ENCODE results near the gene RNASE2.
"Not testable (repeated sequence)": the region's sequence is repeated elsewhere in the genome, so short reads cannot be mapped to it uniquely, and the experiment has no call there.

RNASE2 gene

GRCh38 chr14:20954736-20955537, at the start of gene RNASE2:
RNASE2 (plus strand) TSS chr14:20955487; CDS start chr14:20955772, 285 bp downstream.
- not testable (repeated sequence) for DNase-seq (ENCODE audit: low read depth in 1 of 2, low spot score in 1 of 2)

DNA sequence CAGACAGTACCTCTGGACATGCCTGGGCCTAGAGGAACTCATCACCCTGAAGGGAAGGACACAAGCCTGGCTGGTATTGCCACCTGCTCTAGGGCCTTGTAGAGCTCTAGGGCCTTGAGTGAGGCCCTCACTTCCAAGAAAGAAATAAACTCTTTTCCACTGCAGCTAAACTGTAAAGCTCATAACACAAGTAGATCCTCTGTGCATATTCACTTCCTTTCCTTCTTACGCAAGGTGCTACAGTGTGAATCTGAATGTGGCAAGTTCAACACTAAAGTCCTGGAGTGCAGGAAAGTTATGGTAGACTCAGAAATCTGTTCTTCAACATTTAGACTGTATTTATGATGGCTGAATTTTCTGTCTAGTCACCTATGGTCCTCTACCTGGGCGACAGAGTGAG, 49.6 kb upstream of the RNASE2 start:
- no peak for DNase-seq (ENCODE audit: low read depth in 1 of 2, low spot score in 1 of 2)

- DNase-seq (ENCODE audit: low read depth in 1 of 2, low spot score in 1 of 2), result no peak
Measured at GRCh38 chr14:20907214-20907613, 48.1 kb upstream of the RNASE2 start.

GRCh38 chr14:20910822-20911221, 44.5 kb upstream of the RNASE2 start:
- not testable (repeated sequence) for DNase-seq (ENCODE audit: low read depth in 1 of 2, low spot score in 1 of 2)

DNA sequence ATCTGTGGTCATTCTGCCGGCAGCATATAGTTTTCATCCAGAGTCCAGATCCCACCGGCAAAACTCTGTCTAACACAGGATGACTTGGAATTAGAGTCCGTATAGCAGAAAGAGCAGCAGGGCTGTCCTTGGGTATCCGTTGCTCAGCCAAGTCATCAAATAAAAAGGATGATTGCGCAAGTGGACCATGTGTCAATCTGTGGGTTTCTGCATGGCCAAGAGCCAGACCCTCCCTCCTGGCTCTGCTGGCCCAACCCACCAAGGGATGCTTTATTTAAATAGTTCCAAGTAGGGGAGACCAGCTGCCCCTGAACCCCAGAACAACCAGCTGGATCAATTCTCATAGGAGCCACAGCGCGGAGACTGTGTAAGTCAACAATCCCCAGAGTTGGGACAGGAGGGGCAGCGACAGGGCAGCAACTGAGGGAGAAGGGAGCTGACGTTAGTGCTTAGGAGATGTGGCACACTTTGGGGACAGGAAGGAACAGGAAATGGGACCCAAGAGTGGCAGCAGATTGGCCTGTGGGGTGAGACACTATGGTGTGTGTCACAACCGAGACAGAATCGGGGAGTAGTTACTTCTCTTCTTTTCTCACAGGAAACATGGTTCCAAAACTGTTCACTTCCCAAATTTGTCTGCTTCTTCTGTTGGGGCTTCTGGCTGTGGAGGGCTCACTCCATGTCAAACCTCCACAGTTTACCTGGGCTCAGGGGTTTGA, 36.1 kb upstream of the RNASE2 start:
- DNase-seq (ENCODE audit: low read depth in 1 of 2, low spot score in 1 of 2), result not testable (repeated sequence)

DNA sequence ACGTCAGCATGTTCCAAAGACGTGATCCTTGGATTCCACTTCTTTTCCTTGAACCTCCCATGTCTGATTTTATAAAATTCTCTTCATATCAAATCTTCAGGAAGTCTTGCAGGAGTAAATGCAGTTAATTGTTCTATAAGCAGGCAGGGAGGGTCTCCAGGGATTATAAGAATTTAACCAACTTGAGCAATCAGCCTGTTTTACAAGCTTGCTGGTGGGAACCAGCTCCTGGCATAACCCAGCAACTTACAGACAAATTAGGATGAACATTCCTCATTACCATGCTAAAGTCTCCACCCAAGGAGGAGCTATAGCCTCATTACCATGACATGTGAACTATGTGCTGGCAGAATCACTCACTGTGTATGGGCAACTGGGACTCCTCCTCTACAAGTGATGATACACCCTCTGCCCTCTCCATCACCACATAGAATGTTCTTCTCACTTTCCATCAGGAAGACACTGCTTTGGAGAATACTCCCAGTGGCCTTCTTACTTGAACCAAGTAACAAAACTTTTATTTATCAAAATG, 31.5 kb upstream of the RNASE2 start:
- DNase-seq (ENCODE audit: low read depth in 1 of 2, low spot score in 1 of 2), result not testable (repeated sequence)

- DNase-seq (ENCODE audit: low read depth in 1 of 2, low spot score in 1 of 2), result peak in 1 of 2 donors; percentile 1
Measured at GRCh38 chr14:20934148-20934762, 21.0 kb upstream of the RNASE2 start.

- DNase-seq (ENCODE audit: low read depth in 1 of 2, low spot score in 1 of 2), result no peak
Measured at GRCh38 chr14:20935303-20935984, 19.8 kb upstream of the RNASE2 start.

DNA sequence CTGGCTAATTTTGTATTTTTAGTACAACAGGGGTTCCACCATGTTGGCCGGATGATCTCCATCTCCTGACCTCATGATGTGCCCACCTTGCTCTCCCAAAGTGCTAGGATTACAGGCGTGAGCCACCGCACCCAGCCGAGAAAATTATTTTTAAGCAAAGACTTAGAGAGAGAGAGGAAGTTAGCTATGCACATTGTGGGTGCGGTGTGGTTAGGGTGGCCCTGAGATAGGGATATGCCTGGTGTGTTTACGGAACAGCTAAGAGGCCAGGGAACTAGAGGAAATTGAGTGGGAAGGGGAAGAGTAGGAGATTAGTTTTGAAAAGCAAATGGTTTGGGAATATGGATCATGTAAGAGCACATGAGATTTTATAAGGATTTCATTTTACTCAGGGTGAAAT, 10.1 kb upstream of the RNASE2 start:
- not testable (repeated sequence) for DNase-seq (ENCODE audit: low read depth in 1 of 2, low spot score in 1 of 2)

DNA sequence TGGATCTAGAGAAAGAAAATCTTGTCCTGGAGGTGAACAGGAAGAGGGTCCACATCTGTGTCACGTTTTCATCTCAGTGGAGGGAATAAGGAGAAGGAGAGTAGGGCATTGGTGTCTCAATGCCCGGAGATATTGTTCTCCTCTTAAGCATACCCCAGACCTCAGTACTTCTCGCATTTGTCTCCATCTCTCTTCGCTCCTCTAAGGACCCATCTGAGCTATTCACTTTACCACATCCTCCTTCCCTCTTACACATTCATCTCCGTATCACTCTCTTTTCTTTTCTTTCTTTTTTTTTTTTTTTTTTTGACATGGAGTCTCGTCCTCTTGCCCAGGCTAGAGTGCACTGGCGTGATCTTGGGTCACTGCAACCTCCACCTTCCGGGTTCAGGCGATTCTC, 8.6 kb upstream of the RNASE2 start:
- DNase-seq (ENCODE audit: low read depth in 1 of 2, low spot score in 1 of 2), result not testable (repeated sequence)

DNA sequence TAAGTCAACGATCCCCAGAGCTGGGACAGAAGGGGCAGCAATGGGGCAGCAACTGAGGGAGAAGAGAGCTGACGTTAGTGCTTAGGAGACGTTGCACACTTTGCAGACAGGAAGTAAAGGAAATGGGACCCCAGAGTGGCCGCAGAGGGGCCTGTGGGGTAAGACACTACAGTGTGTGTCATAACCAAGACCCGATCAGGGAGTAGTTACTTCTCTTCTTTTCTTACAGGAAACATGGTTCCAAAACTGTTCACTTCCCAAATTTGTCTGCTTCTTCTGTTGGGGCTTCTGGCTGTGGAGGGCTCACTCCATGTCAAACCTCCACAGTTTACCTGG, 219 bp downstream of the RNASE2 start:
- DNase-seq (ENCODE audit: low read depth in 1 of 2, low spot score in 1 of 2), result not testable (repeated sequence)

DNA sequence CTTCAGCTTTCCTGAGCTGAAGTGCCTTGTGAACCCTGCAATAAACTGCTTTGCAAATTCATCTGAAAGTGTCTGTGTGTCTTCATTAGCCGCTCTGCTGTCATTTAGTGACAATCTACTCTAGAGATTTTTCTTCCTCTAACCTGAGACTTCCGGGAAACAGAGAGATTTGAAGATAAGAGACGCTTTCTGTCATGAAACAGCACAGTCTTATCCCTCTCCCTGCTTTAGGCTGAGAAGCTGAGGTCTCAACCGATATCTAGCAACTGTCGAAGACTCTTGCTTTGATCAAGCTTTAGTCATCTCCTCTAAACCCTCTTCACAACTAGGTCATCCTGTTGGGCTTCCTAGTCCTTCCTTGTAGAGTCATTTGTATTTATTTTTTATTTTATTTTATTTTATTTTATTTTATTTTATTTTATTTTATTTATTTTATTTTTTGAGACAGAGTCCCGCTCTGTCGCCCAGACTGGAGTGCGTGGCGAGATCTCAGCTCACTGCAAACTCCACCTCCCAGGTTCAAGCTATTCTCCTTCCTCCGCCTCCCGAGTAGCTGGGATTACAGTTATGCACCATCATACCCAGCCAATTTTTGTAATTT, 1.2 kb downstream of the RNASE2 start:
- no peak for DNase-seq (ENCODE audit: low read depth in 1 of 2, low spot score in 1 of 2)

- not testable (repeated sequence) for DNase-seq (ENCODE audit: low read depth in 1 of 2, low spot score in 1 of 2)
Measured at GRCh38 chr14:20958946-20959345, 3.7 kb downstream of the RNASE2 start.

- no peak for DNase-seq (ENCODE audit: low read depth in 1 of 2, low spot score in 1 of 2)
Measured at GRCh38 chr14:20969336-20969735, 14.0 kb downstream of the RNASE2 start.

GRCh38 chr14:20970647-20970982, 15.3 kb downstream of the RNASE2 start:
- DNase-seq (ENCODE audit: low read depth in 1 of 2, low spot score in 1 of 2), result no peak

- peak; percentile 61 to 73 for DNase-seq (ENCODE audit: low read depth in 1 of 2, low spot score in 1 of 2)
Measured at GRCh38 chr14:20970983-20971704, 15.9 kb downstream of the RNASE2 start.

DNA sequence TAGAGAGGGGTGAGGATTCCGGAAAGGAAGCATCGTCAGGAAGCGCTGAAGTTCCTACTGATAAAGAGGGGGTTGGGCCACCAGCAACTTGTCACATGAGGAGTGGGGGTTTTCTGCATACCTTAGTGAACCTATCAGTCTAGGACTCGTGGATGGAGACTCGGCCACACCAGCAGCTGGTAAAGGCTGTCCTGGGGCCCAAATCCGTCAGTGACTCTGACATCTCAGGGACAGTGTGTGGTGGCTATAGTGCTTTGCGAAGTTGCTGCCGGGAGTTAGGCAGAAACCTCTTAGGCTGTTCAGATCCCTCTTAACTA, 16.4 kb downstream of the RNASE2 start:
- no peak for DNase-seq (ENCODE audit: low read depth in 1 of 2, low spot score in 1 of 2)

GRCh38 chr14:20973501-20973900, 18.2 kb downstream of the RNASE2 start:
- DNase-seq (ENCODE audit: low read depth in 1 of 2, low spot score in 1 of 2), result no peak

DNA sequence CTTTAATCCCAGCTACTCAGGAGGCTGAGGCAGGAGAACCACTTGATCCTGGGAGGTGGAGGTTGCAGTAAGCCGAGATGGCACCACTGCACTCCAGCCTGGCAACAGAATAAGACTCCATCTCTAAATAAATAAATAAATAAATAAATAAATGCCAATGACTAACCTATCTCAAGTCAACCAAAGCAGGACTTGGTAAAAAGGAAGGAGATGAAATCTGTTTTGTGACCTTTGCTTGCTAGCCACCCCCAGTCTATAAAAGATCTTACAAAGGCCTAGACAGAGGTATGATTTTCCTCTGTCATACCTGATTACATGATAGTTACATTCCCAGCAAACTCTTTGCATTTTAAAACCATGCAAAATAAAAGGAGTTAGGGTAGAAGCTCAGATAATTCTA, 21.0 kb downstream of the RNASE2 start:
- DNase-seq (ENCODE audit: low read depth in 1 of 2, low spot score in 1 of 2), result no peak

- no peak for DNase-seq (ENCODE audit: low read depth in 1 of 2, low spot score in 1 of 2)
Measured at GRCh38 chr14:20978687-20979086, 23.4 kb downstream of the RNASE2 start.

All from activated CD4-positive, alpha-beta T cell treated with anti-CD3 and anti-CD28 coated beads, Interleukin-2, amount 50 U/mL, for 24 hours (primary cell).